ENCODE data around the gene FAM72A.

The FAM72A gene

DNA sequence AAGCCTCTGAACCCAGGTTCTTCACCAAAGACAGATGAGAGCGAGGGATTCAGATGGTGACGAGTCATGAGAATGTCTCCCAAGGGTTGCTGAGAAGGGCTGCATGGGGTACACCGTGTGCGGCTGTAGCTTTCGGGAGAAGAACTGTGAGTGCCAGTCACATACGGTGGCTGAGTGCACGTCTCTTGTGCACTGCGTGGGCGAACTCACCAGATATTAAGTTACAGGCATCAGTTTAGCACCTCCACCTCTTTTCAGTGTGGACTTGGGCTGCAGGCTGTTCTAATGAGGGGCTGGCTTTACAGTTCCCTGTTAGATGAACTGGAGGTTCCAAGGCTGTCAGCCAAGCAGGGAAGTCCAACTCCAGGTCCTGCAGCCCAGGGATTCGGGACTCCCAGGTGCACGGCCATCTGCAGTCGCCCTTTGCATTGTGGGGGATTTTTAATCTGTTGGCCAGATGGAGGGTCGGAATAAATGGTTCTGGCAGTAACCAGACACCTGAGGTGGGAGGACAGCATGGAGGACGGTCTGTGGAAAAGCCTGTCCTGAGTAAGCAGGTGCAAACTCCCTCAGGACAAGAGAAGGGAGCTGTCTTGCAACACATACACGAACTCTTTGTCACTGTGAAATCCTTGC, 59.0 kb downstream of the FAM72A start:
- no peak overlapping the region for H3K4me3 ChIP-seq (ENCODE audit: insufficient read length, low read depth)
- no peaks in the 10 kb centered on the region for H3K36me3 ChIP-seq (ENCODE audit: insufficient read depth, insufficient read length, low read length)
- no peak for DNase-seq (ENCODE audit: low read depth, low spot score)
- H3K4me1 ChIP-seq (ENCODE audit: insufficient read depth, insufficient read length), result peaks cover 3% of the 10 kb centered on the region
- H3K27me3 ChIP-seq (ENCODE audit: insufficient read depth, insufficient read length), result no peaks in the 10 kb centered on the region
- TF ChIP-seq SUZ12 (IDR thresholded peaks at IDR 0.05; ENCODE audit: extremely low read depth, insufficient read depth, insufficient read length) (no peak), YY1 (IDR thresholded peaks at IDR 0.05; ENCODE audit: insufficient read depth, insufficient read length) (no peak), ZNF274 (IDR thresholded peaks at IDR 0.05; ENCODE audit: low read depth, low read length) (no peak)
- no peak overlapping the region for H3K9ac ChIP-seq (ENCODE audit: insufficient read length, low read depth)
- no peaks in the 10 kb centered on the region for H3K9me3 ChIP-seq (ENCODE audit: insufficient read depth, low read length)

DNA sequence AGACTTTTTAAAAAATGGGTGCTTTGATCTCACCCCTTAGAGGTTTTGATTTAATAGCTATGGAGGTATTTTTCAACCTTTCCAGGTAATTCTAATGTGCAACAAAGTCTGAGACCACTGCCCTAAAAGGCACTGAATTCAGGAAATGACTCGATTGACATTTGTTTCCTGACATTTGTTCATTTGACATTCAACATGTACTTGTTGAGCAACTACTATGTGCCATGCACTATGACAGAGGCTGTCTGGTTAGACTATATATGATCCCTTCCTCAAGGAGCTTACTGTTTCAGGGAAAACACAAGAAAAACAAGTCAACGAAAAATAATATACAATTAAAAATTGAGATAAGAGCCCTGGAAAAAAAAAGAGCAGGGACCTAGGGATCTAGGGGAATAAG, 59.9 kb downstream of the FAM72A start:
- no peaks in the 10 kb centered on the region for H3K36me3 ChIP-seq (ENCODE audit: insufficient read depth, insufficient read length, low read length)
- H3K27me3 ChIP-seq (ENCODE audit: insufficient read depth, insufficient read length), result no peaks in the 10 kb centered on the region
- TF ChIP-seq SUZ12 (IDR thresholded peaks at IDR 0.05; ENCODE audit: extremely low read depth, insufficient read depth, insufficient read length) (no peak), YY1 (IDR thresholded peaks at IDR 0.05; ENCODE audit: insufficient read depth, insufficient read length) (no peak)

DNA sequence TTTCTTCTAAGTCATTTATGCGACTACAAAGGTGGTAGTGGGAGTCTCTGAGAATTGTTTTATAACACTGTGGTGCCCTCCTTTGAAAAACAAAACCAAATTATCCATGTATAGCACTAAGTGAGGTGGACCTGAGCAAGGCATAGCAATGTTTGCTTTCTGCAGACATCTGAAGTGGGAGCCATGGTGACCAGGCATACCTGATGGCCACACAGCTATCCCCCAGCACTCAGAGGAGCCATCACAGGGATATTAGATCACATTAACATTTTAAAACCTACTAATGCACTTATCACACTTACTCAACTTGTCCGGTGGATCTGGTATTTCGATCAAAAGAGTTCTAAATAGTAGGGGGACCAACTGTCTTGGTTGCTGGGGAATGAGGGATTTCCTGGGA, 60.6 kb downstream of the FAM72A start:
- no peaks in the 10 kb centered on the region for H3K36me3 ChIP-seq (ENCODE audit: insufficient read depth, insufficient read length, low read length)
- no peak for TF ChIP-seq ZNF274 (IDR thresholded peaks at IDR 0.05; ENCODE audit: low read depth, low read length)
- TF ChIP-seq SUZ12 (IDR thresholded peaks at IDR 0.05; ENCODE audit: extremely low read depth, insufficient read depth, insufficient read length), result no peak
- TF ChIP-seq YY1 (IDR thresholded peaks at IDR 0.05; ENCODE audit: insufficient read depth, insufficient read length), result no peak
- H3K4me1 ChIP-seq (ENCODE audit: insufficient read depth, insufficient read length), result peaks cover 3% of the 10 kb centered on the region
- no peak for DNase-seq (ENCODE audit: low read depth, low spot score)
- H3K27me3 ChIP-seq (ENCODE audit: insufficient read depth, insufficient read length), result no peaks in the 10 kb centered on the region
- H3K9me3 ChIP-seq (ENCODE audit: insufficient read depth, low read length), result no peaks in the 10 kb centered on the region
- no peak overlapping the region for H3K9ac ChIP-seq (ENCODE audit: insufficient read length, low read depth)
- H3K4me3 ChIP-seq (ENCODE audit: insufficient read length, low read depth), result no peak overlapping the region

More for the DNA sequence above, 59.9 kb downstream of the FAM72A start:
- no peak overlapping the region for H3K4me3 ChIP-seq (ENCODE audit: insufficient read length, low read depth)
- H3K9me3 ChIP-seq (ENCODE audit: insufficient read depth, low read length), result no peaks in the 10 kb centered on the region
- peaks cover 3% of the 10 kb centered on the region for H3K4me1 ChIP-seq (ENCODE audit: insufficient read depth, insufficient read length)
- H3K9ac ChIP-seq (ENCODE audit: insufficient read length, low read depth), result no peak overlapping the region
- no peak for DNase-seq (ENCODE audit: low read depth, low spot score)

DNA sequence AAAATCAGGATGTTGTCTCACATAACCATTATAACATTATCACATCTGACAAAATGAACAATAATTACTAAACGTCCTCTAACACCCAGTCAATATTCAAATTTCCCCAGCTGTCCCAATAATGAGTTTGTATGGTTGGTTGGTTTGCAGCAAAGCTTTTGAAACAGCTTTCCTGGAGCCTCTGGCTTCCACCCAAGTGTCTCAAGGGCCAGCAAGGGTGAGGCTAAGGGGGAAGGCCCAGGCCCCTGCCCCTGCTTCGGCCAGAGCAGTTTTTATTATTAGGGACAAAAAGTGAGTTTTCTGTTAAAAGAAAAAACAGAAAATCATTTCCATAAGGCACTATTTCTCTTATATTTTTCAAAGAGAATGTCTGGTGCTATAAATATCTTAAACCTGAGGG, 66.4 kb downstream of the FAM72A start:
- Histone ChIP-seq H3K4me3 (ENCODE audit: insufficient read length, low read depth) (no peak overlapping the region), H3K27me3 (ENCODE audit: insufficient read depth, insufficient read length) (no peaks in the 10 kb centered on the region), H3K9ac (ENCODE audit: insufficient read length, low read depth) (no peak overlapping the region), H3K36me3 (ENCODE audit: insufficient read depth, insufficient read length, low read length) (no peaks in the 10 kb centered on the region), H3K9me3 (ENCODE audit: insufficient read depth, low read length) (no peaks in the 10 kb centered on the region), H3K4me1 (ENCODE audit: insufficient read depth, insufficient read length) (no peaks in the 10 kb centered on the region)
- no peak for TF ChIP-seq YY1 (IDR thresholded peaks at IDR 0.05; ENCODE audit: insufficient read depth, insufficient read length)
- no peak for TF ChIP-seq SUZ12 (IDR thresholded peaks at IDR 0.05; ENCODE audit: extremely low read depth, insufficient read depth, insufficient read length)
- no peak for TF ChIP-seq ZNF274 (IDR thresholded peaks at IDR 0.05; ENCODE audit: low read depth, low read length)
- DNase-seq (ENCODE audit: low read depth, low spot score), result no peak
